Astrocyte of the spinal cord (primary cell): ENCODE results near the gene CEP95.

Experiments used
- DNase-seq: peaks from one replicate; pipeline ENCODE4 v3.0.0; 2011; ENCODE audit warnings: low read depth, low spot score
- H3K4me3 ChIP-seq: 2 replicates; pipeline ENCODE4 v1.5.1; 2011; ENCODE audit warnings: low read depth, mild to moderate bottlenecking, low read length, moderate library complexity
- in situ Hi-C: cut with HindIII; loops from 2 replicates; pipeline ENCODE4 v1.10.0; 2017; ENCODE audit warnings: low sequenced_read_pairs
- TF ChIP-seq, protein P1 (sequence below): IDR thresholded peaks from 2 replicates; pipeline ENCODE4 v1.5.1; 2012; ENCODE audit warnings: low read depth, mild to moderate bottlenecking, low read length, inconsistent platforms

Gene CEP95

DNA sequence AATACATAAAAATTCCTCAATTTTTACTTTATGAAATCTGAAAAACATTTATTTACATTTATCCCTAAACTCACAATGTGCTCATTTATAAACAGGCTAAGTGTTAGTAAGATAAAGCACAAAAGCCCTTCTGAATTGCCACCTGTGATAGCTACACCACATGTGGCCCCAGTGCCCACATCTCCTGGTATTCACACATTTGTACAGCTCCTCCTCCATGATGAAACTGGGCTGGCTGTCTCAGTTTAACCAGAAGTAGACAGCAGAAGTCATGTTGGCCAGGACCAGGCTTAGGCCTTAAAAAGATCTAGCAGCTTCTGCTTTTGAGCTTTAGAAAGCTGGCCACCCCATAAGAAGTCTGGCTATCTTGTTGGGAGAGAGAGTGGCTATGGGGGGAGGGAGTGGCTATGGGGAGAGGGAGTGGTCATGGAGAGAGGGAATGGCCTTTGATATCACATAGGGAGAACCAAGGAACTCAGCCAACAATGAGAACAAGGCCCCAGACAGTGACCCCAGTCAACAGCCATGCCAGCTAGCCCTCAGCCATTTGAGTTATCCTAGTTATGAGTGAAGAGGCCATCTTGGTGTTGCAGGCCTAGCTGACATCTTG lies 47.4 kb downstream of the CEP95 start:
- TF ChIP-seq, protein P1, sequence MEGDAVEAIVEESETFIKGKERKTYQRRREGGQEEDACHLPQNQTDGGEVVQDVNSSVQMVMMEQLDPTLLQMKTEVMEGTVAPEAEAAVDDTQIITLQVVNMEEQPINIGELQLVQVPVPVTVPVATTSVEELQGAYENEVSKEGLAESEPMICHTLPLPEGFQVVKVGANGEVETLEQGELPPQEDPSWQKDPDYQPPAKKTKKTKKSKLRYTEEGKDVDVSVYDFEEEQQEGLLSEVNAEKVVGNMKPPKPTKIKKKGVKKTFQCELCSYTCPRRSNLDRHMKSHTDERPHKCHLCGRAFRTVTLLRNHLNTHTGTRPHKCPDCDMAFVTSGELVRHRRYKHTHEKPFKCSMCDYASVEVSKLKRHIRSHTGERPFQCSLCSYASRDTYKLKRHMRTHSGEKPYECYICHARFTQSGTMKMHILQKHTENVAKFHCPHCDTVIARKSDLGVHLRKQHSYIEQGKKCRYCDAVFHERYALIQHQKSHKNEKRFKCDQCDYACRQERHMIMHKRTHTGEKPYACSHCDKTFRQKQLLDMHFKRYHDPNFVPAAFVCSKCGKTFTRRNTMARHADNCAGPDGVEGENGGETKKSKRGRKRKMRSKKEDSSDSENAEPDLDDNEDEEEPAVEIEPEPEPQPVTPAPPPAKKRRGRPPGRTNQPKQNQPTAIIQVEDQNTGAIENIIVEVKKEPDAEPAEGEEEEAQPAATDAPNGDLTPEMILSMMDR, result no peak
- in situ Hi-C loops, result no loop called here
- no peak for DNase-seq
- H3K4me3 ChIP-seq, result no peak overlapping the region

DNA sequence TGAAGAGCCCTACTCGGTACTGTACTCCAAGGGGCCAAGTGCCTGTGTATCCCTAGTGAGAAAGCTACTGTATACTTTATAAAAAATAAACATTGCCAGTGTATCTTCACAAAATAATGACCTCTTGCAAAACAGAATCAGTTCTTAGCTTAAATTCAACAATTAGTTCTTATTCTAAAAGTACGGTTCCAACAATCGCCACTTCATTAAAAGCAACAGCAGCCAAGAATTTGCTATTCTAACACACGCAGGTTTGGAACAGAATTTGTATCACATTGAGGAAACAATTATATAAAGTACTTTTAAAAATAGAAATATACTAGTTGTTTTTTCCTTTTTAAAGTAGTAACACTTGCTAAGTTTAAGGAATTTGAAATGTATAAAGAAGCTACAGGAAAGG lies 48.5 kb downstream of the CEP95 start:
- in situ Hi-C loops, result no loop called here
- DNase-seq, result no peak
- no peak overlapping the region for H3K4me3 ChIP-seq
- TF ChIP-seq, protein P1, result no peak

DNA sequence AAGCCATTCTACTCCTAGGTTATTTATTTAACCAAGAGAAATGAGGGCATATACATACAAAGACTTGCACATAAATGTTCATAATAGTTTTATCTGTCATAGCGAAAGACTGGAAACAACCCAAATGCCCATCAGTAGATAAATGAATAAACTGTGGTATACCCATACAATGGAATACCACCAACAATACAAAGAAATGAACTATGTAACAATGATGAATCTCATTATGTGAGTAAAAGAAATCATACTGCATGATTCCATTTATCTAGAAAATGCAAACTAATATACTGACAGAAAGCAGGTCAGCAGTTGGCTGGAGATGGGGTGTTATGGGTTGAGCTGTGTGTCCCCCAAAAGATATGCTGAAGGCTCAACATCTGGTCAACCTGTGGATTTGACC lies 57.3 kb downstream of the CEP95 start:
- TF ChIP-seq, protein P1, result no peak
- in situ Hi-C loops, result no loop called here
- no peak overlapping the region for H3K4me3 ChIP-seq
- DNase-seq, result no peak

DNA sequence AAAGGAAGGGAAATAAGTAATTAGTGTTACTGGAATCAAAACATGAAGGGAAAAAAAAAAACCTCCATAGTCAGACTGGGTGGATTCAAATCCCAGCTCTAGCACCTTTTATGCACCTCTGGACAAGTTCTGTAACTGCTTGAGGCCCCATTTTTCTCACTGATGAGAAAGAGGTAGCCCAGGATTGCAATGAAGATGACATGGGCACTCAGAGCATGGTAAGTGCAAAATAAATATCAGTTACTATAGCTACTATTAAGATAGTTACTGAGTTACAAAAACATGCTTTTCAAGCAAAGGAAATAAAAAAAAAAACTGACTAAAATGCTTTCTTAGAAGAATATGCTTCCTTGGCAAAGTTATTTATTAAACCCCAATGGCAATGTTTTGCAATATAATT lies 58.8 kb downstream of the CEP95 start:
- in situ Hi-C loops, result no loop called here
- TF ChIP-seq, protein P1, result no peak

DNA sequence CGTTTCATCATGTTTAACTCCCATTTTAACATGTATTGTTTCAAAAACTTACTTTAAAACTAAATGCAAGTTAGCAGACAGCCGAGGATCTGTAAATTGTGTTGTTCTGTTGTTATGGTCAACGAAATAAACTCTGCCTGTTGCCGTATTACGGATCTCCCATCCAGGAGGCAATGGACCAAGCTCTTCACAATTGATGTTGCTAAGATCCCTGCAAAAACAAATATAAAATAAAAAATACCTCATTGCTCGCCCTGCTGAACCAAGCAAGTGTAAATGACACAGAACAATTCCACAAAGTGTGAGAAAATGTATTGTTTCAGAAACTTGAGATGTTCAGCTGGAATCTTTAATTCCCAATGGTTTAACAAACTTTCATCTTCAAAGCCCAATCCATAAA lies 65.0 kb downstream of the CEP95 start:
- no peak overlapping the region for H3K4me3 ChIP-seq
- TF ChIP-seq, protein P1, result no peak
- in situ Hi-C loops, result no loop called here
- DNase-seq, result no peak

More for the DNA sequence above, 58.8 kb downstream of the CEP95 start:
- DNase-seq, result no peak
- H3K4me3 ChIP-seq, result no peak overlapping the region

DNA sequence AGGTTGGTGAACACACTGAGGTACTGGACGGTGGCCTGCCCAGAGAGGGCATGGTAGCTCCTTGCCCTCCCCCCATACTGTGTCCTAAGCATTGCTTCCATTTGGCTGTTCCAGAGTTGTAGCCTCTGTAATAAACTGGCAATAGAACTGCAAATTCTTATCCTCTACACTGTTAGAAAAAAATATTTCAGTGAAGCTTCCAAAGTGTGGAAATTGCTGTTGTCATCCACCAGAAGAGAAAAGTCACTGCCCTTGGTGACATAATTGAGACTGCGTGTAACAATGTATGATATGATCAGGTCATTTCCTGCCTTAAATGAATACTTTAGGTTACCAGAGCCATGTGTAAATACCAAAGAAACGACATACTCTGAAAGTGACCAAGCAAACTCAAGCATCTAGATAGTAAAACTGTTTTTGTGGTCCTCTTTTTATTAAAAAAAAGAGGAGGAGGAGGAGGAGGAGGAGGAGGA lies 65.9 kb downstream of the CEP95 start:
- H3K4me3 ChIP-seq, result no peak overlapping the region
- no peak for DNase-seq

More for the DNA sequence above, 65.9 kb downstream of the CEP95 start:
- in situ Hi-C loops, result no loop called here
- TF ChIP-seq, protein P1, result no peak
